WERI-Rb-1 (cell line): ENCODE measurements around the gene SELENOI.
"Not testable (repeated sequence)": the region's sequence is repeated elsewhere in the genome, so short reads cannot be mapped to it uniquely, and the experiment has no call there.

Experiments used
- DNase-seq: peaks from one replicate; pipeline ENCODE4 v3.0.0-alpha.2; 2020
- H3K27ac ChIP-seq: fragments of 250-450 bp; sonication (Bioruptor Pico); 2 replicates; pipeline ENCODE4 v1.5.1; 2020; ENCODE audit warnings: mild to moderate bottlenecking, moderate library complexity
- H3K27me3 ChIP-seq: fragments of 250-450 bp; sonication (Bioruptor Pico); 2 replicates; pipeline ENCODE4 v1.5.1; 2021; ENCODE audit warnings: mild to moderate bottlenecking, low read depth, moderate library complexity; ENCODE audit not compliant: insufficient read depth, severe bottlenecking
- H3K36me3 ChIP-seq: fragments of 250-450 bp; sonication (Bioruptor Pico); 2 replicates; pipeline ENCODE4 v1.5.1; 2020; ENCODE audit warnings: mild to moderate bottlenecking, moderate library complexity
- H3K4me3 ChIP-seq: 2 replicates; pipeline ENCODE4 v1.5.1; 2011; ENCODE audit warnings: low read depth, mild to moderate bottlenecking, control low read depth, low read length
- H3K9me3 ChIP-seq: fragments of 250-450 bp; sonication (Bioruptor Pico); 2 replicates; pipeline ENCODE4 v1.5.1; 2021; ENCODE audit warnings: mild to moderate bottlenecking, moderate library complexity; ENCODE audit not compliant: severe bottlenecking
- CTCF ChIP-seq: IDR thresholded peaks from 2 replicates; pipeline ENCODE4 v1.5.1; 2011; ENCODE audit warnings: low read depth, mild to moderate bottlenecking, control low read depth, inconsistent platforms, low read length

The SELENOI gene

GRCh38 chr2:26349690-26350089 is 3.7 kb downstream of the SELENOI start:
- no peak overlapping the region for H3K4me3 ChIP-seq
- H3K27ac ChIP-seq = no peak overlapping the region
- no peak for TF ChIP-seq CTCF
- peaks cover 12% of the 10 kb centered on the region for H3K36me3 ChIP-seq
- no peak for DNase-seq
- no peaks in the 10 kb centered on the region for H3K9me3 ChIP-seq
- H3K27me3 ChIP-seq = no peaks in the 10 kb centered on the region

GRCh38 chr2:26351375-26352090 is 5.6 kb downstream of the SELENOI start:
- DNase-seq = no peak
- Histone ChIP-seq H3K27ac (no peak overlapping the region), H3K27me3 (no peaks in the 10 kb centered on the region), H3K36me3 (peaks cover 12% of the 10 kb centered on the region), H3K4me3 (no peak overlapping the region), H3K9me3 (no peaks in the 10 kb centered on the region)
- no peak for TF ChIP-seq CTCF

- no peak overlapping the region for H3K4me3 ChIP-seq
- no peak for TF ChIP-seq CTCF
- no peaks in the 10 kb centered on the region for H3K9me3 ChIP-seq
- no peak overlapping the region for H3K27ac ChIP-seq
- H3K36me3 ChIP-seq = peaks cover 13% of the 10 kb centered on the region
- DNase-seq = no peak
- no peaks in the 10 kb centered on the region for H3K27me3 ChIP-seq
These were observed 6.9 kb downstream of the SELENOI start for GRCh38 chr2:26352892-26353291.

- H3K9me3 ChIP-seq, H3K27ac ChIP-seq, H3K27me3 ChIP-seq, DNase-seq, H3K4me3 ChIP-seq: not testable (repeated sequence)
- H3K36me3 ChIP-seq = peaks cover 18% of the 10 kb centered on the region
These were observed 8.5 kb downstream of the SELENOI start for GRCh38 chr2:26354469-26354868.

GRCh38 chr2:26355038-26355995 is 9.4 kb downstream of the SELENOI start:
- H3K27me3 ChIP-seq = no peaks in the 10 kb centered on the region
- no peak for TF ChIP-seq CTCF
- H3K4me3 ChIP-seq = no peak overlapping the region
- no peaks in the 10 kb centered on the region for H3K9me3 ChIP-seq
- DNase-seq = no peak
- H3K27ac ChIP-seq = no peak overlapping the region
- peaks cover 16% of the 10 kb centered on the region for H3K36me3 ChIP-seq

GRCh38 chr2:26356111-26356510 is 10.2 kb downstream of the SELENOI start:
- H3K36me3 ChIP-seq = peaks cover 13% of the 10 kb centered on the region
- no peak for TF ChIP-seq CTCF

More at GRCh38 chr2:26356111-26356510, 10.2 kb downstream of the SELENOI start:
- Histone ChIP-seq H3K9me3 (no peaks in the 10 kb centered on the region), H3K27me3 (no peaks in the 10 kb centered on the region), H3K4me3 (no peak overlapping the region), H3K27ac (no peak overlapping the region)
- DNase-seq = no peak
